GM12891 (cell line): ENCODE data around the gene LRCH1.

Experiments
- POLR2A ChIP-seq: IDR thresholded peaks from 2 replicates; pipeline ENCODE4 v1.6.1; 2011; ENCODE audit warnings: low read depth, low read length, control low read depth
- POLR2AphosphoS5 ChIP-seq: IDR thresholded peaks from 2 replicates; pipeline ENCODE4 v1.6.1; 2011; ENCODE audit warnings: low read depth, low read length, control low read depth
- TAF1 ChIP-seq: IDR thresholded peaks from 2 replicates; pipeline ENCODE4 v1.6.1; 2011; ENCODE audit warnings: low read depth, low read length, control low read depth

DNA sequence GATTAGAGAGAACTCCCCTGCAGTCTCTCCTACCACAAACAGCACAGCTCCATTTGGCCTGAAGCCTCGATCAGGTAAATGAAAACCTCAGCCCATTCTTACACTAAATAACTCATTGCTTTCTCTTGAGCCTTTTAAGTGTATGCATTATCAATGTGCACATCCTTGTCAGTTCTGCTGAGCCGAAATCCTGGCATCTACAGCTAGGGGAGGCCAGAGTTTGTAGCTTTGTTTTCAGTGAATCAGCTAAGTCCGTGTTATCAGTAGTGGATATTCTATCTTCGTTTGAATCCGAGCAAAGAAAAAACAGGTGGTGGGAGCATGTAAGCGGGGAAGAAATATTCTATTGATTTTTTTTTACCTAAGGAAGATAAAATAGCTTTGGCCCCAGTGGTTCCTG, 159.6 kb downstream of the LRCH1 start:
- TF ChIP-seq TAF1 (no peak), POLR2AphosphoS5 (no peak), POLR2A (no peak)
